Effector CD4-positive, alpha-beta T cell (primary cell): ENCODE results near the gene TMEM200A.

ENCODE experiments used
- DNase-seq: peaks from one replicate; pipeline ENCODE4 v3.0.0-alpha.2; 2020

Gene TMEM200A

DNA sequence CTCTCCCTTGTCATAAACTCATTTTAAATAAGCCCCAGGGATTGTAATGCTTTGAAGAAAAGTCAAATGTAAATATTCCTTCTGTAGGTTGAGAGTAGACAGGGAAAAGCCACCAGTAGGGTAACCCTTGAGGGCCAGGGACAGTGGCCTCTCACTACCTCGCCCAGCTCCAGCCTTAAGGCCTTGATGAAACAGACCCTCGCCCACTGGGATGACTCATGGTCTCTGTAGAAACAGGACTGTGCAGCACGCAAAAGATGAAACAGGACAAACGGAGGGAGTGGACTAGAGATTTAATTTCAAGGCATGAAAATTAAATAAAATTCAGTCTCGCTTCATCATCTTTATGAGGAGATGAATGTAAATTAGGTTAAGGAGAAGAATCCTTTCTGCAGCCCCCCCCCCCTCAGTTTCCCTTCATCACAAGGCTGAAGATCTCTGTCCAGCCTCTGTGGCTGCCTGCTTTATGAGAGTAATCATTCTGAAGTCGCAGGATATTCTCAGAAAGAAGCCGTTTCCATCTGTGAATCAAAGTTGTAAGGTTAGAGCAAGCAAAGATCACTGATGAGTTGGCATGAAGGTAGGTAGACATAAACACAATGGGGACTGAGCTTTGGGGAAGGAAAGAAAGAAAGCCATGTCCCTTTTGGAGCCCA lies 60.4 kb downstream of the TMEM200A start:
- no peak for DNase-seq

DNA sequence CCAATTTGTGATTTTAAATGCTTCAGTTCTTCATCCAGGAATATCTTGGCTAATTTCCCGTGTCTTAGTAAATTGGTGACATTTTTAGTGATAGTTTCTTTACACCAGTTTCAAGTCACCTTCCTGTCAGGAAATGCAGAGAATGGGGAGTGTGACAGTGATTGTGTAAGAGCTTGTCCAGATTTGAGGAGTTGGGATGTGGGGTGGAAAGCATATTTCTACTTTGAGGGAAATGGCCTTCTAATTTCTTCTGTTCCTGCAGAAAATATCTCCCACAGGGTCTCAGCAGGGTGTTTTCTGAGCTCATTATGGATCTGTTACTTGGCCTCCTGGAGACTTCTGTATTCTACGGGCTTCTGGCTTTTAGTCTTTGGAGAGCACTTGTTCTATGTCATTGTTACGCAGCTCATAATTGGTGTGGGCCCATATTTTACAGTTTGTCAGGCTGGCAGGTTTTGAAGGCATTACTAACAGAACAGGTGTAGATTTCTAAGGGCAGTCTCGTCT lies 65.6 kb downstream of the TMEM200A start:
- no peak for DNase-seq

DNA sequence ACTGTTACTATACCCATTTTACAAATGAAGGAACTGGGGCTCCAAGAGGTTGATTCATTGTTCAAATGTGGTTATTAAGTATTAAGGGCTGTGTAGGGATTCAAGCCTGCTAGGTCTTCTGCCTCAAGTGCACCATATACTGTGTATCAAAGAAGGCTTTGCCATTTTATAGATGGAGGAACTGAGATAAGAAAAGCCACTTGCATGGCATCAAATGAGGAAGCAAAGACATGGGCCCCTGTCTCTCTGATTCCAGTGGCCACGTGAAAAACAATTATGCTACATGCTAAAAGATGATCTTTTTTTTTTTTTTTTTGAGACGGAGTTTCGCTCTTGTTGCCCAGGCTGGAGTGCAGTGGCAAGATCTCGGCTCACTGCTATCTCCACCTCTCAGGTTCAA lies 67.0 kb downstream of the TMEM200A start:
- DNase-seq, result no peak

DNA sequence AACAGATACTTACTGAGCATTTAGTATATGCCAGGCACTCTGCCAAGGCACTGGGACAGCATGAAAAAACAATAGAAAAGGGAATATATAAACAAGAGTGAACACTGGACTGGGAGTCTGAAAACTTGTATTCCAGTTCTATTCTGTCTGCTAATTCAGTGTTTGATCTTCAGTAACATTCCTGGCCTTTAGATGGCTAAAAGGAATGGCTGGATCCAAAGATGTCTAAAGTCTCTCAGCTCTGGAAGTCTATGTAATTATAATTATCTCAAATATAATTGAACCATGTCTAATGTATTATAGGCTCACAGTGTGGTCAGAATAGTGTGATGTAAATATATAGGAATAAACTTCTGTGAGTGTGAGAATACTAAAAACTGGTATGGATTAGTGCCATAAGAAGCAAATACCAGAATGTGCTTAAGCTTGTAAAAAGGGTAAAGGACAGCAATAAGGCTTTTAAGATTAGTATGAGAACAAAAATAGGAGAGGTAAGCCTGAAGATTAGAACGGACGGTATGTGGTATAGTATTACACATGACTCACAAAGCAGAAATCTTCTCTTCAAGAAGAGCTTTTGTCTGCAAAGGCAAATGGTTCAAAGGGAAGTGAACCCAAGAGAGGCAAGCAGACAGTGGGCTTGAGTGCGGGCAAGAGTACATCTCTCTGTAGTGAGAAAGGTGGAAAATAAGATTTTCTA lies 68.5 kb downstream of the TMEM200A start:
- no peak for DNase-seq

DNA sequence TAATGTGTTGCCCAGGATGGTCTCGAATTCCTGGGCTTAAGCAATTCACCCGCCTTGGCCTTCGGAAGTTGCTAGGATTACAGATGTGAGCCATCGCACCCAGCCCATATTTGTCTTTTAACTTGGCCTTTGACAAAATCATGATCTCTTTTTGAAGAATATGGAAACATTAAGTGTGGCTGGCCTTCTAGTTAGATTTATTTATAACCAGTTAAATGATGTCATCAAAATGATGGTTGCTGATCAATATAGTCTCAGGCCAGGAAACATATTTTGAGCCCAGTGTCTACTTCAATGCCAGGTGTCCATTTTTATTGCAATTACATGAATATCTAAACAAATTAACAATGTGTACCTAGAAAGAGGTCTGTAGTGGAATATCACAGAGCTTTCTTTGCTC lies 69.4 kb downstream of the TMEM200A start:
- no peak for DNase-seq

DNA sequence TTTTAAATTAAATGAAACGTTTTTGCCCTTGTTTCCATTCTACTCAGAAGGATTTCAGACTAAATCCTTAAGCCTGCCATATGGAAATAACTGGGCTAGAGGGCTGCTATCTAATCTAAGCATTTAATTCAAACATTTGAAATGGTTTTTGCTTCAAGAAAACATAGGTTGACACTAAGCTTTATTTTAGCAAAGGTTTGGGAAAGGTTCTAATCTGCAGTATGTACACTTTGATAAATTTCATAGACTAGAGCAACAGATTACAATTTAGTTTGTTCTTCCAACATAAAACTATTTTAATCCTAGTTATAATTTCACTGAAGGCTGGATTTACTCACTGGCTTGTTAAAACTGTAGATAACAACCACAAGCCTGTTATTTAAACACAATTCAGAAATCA lies 72.1 kb downstream of the TMEM200A start:
- no peak for DNase-seq

DNA sequence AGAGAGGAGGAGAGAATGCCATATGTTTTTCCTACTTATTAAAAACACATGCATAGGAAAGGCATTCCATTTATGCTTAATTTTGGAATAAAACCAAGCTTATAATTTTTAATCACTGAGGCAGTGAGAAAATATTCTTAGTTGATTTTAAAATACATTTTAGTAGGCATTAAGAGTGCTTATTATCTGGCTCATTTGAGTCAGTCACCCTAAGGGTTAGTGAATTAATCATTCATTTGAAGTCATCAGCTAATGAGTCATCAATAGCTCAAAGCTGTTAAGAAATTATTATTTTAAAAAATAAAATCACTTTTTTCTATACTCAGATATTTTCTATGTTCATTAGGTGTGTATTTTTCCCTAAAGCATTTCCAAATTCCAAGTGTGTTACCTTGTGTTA lies 81.6 kb downstream of the TMEM200A start:
- no peak for DNase-seq

DNA sequence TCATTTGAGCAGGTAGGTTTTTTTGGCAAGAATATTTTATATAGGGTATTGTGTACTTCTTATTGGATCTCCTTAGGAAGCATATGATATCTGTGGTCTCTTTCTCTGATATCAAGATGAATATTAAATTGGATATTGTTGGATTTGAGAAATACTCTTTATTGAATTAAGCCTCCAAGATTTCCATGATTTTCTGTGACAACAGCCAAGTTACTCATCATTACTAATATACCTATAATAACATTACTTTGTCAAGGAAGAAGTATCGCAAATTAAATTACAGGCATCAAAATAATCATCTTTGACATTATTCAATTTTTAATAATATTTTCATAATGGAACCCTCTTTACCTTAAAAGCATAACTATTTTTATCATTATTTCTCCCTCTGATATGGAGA lies 86.5 kb downstream of the TMEM200A start:
- no peak for DNase-seq

DNA sequence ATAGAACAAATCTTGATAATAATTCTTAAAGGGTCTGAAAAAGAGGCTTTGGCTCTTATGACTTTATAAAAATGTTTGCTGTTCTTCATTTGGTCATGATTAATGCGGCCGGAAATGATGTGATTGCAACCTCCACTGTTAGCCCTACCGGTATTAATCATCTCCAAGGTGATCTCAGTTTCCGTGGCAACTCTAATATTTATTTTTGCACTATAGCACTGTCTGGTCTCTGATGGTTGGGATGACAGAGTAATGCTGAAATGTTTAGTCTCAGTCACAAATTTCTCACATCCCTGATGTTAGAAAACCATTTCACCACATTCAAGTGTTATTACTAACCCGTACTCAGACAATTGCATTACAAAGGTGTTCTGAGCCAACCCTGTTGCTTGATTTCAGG lies 87.4 kb downstream of the TMEM200A start:
- no peak for DNase-seq

DNA sequence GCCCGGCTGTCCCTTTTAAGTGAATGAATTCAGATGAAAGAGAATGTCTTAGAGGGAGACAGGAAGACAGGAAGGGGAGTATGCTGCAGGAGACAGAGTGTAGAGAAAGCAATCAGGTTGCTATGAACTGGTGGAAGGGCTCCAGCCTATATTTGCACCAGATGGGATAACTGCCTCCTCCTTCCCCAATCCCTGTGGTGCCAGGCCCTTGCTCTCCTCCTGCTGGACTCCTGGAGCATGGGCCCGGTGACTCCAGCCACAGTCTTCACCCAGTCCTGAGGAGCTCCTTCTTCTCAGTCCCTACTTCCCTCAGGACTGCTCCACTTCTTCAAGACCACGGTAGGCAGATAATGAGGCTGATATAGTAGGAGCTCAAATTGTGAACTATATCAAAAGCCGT lies 91.8 kb downstream of the TMEM200A start:
- DNase-seq, result no peak

DNA sequence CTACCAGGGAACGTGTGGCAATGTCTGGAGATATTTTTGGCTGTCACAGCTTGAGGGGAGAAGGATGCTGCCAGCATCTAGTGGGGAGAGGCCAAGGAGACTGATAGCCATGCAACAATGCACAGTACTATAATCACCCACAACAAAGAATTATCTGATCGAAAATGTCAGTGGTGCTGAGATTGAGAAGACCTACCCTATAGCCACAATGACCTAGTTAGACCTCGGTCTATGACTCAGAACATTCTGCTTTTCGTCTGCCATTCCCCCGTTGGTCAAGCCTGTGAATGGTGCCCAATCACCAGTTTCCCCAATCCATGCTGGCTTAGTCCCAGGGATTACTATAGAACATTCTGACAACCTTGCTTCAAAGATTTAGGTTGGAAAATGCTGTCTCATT lies 93.5 kb downstream of the TMEM200A start:
- no peak for DNase-seq

DNA sequence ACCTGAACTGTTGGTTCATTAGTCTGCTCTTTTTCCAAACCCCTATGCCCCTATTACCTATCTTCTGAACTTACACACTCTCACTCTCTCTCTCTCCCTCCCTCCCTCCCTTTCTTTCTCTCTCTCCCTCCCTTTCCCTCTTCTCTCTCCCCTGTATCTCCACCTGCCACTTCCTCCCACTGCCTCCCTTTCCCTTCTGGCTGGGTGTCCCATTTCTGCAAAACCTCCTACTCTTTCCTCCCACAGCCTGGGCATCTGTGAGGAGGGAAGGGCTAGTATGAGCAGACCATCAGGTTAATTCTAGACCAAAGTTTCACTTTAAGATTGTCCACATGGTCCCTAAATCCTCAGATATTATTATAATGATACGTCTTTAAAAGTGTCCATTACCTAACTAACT lies 95.1 kb downstream of the TMEM200A start:
- no peak for DNase-seq

DNA sequence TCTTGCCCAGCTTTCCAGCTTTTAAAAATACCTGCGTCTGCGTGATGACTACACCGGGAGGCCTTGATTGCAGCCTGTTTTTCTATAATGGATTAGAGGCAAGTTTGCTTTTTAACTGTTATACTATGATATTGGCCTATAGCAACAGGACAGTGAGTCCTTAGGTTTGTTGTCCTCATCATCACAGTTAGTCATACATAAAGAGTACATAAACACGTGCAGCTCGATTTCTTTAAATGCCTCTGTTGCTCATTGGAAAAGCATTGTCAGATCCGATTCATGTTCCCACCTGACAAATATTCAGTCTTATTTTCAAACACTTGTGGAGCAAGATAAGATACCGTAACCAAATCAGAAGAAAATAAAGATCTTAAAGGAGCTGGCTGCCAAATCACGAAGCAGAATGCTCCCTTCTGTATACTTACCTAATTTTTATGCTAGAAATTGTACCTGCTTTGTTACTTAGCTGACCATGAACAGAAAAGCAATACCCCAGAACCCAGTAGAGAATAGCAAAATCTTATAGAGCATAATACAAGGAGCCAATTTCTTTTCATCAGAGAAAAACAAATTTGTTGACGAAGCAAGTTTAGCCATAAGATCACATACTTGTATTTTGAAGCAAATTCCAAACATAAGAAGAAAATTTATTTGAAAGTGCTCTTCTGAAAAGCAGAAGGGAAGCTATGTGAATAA lies 100.4 kb downstream of the TMEM200A start:
- no peak for DNase-seq

DNA sequence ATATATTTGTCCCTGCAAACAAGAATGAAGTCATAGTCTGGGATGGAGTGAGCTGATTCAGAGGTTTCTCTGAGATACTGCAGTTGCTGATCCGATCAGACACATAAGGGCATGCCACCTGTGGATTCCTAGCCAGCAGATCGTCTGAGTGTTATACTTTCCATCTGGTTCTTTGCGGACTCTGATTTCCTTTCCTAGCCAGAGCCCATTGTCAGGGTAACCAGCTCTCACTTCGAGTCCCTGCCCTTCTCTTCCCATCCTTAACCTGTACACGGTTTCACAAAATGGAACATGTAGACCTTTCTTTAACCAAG lies 100.9 kb downstream of the TMEM200A start:
- DNase-seq, result no peak

DNA sequence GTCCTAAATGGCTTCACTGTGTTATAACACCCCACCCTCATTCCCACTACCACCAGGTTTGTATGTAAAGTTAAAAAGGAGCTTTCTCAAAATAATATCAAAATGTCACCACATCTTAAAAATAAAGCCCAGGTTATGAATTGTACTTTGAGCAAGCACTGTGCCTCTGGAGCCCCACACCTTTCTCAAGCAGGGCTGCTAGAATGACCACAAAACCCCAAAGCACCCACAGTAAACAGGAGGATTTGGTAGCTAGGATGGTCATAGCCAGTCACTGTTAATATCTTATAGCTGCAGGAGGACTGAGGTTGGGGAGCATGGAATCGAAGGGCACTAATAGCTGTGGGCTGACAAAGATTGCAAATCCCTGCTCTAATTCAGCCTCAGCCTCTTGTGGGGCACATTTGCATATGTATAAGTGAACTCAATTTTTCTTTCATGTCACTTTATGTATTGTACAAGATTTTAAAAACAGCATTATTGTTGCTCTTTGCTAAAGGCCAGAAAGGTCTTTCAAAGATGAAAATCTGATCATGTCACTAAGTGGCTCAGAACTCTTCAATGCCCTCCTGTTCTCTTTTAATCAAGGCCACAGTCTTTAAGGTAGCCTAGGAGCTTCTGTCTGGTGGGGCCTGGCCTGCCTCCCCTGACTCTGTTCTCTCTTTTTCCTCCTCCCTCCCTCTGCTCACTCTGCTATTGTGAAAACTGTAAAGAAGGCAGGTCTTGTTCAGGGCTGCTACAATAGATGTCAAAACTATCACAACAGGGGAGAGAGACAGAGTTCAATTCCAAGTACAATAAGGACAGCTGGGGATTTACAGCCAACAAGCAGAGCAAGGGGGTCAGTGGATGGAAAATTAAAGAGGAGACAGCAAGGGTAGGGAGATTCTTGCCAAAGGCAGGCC lies 101.6 kb downstream of the TMEM200A start:
- no peak for DNase-seq

DNA sequence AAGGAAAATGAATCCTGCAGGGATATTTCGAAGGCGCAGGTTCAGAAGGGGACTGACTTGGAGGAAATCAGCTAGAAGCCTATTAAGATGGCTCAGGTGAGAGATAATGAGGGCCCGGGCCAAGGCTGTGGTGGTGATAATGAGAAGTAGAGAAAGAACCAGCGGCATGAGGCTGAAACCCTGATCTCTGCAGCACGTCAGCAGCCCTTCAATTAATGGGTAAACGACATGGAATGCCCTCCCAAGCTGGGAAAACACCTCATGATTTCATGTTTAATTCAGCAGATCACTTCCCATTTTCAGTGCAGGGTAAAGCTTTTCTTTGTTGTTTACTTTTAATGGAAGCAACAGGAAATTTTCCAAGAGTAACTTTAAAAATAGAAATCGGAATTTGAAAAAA lies 104.9 kb downstream of the TMEM200A start:
- DNase-seq, result no peak

DNA sequence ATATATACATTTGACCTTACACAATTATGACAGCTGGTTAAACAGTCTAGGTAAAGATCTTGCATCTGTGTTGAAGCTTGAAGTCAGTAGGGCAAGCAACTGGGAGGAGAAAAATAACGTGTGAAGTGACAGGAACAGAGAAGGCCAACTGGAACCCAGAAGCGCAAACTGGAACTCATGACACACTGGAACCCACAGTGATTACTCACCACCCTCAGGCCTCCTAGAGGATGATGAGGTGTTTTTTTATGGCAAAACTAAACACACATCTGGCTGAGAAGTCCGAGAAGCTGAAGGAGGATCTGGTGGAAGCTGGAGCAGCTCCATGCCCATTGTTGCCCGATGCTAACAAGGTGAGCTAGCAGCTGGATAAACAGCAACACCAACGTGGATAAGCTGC lies 108.1 kb downstream of the TMEM200A start:
- DNase-seq, result no peak

DNA sequence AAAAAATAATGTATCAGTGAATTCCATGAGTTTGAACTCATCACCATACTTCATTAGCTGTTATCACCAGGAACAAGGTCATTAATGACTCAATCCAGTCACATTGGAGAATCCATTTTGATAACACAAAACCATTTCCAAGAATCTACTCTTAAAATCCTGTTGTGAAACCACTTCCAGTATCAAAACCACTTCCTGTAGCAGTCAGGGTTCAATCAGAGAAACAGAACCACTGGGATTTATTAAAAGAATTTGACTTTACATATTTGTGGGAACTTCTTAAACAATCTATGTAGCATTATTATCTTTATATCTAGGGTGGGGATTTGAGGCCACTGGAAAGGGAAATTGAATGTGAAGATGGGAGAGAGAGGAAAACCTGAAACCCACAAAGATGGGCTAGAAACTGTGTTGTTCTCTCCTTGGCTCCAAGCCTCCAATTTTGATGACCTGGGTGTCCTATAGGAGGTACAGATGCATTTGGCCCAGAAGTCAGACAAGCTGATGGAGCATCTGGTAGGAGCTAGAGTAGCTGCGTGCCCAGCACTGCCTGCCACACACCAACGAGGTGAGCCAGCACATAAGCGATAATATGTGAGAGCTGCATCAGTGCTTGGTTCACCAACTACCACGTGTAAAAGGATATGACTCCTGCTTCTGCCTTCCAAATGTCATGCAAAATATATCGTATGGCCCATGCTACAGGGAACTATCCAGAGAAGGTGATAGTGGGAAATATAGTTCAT lies 117.0 kb downstream of the TMEM200A start:
- no peak for DNase-seq

DNA sequence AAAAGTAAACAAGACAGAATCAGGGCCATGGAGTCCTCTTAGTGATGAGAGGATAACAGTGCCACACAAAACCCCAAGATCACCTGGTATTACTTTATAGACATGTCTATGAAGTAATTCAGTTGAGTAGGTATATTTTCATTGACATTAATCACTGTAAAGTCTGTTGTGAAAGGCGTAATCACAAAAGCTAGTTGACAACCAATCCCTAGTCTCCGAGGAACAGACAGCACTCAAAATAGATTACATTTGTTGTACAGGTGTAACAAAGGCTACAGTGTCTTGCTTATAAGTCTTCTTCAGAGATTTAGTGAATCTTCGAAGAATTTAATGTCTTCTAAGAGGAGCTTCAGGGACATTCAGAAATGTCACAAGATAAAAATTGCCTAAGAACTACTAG lies 120.1 kb downstream of the TMEM200A start:
- no peak for DNase-seq

DNA sequence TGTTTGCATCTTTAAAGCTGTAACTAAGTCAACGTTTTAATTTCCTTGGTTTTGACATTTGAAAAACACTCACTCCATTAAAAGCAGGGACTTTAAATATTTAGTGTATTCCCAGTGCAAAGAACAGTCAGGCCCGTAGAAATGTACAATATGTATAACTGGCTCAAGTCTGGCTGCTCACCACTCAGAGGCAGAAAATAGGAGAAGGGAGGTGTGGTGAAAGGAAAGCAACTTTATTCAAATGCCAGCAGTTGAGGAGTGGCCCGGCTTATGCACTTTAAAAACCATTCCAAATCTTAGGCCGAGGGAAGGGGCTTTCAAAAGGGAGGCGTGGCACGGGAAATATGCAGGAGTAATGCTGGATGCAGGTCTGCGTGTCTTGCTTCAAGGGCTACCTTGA lies 120.6 kb downstream of the TMEM200A start:
- no peak for DNase-seq

DNA sequence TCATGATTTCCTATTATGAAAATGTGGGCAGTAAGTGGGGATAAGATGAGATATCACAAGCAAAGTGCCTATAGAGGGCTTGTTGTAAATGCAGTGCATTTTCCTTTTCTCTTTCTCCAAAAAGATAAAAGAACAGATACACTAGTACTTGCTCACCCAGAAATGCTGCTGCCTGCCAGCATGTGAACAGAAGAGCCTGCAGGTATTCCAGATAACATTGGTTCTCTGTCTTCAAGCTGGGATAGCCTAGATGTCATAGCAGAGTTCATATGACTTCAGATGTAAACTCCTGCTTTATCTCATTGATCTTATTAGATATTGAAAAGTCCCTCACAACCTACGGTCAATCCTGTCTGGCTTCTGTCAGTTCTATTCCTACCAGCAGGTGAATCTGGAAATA lies 123.7 kb downstream of the TMEM200A start:
- DNase-seq, result no peak
